ENCODE results near the gene EXTL2. TPM values are rescaled to one million over a fixed set of nuclear protein-coding genes. Genes with fewer than 3 reads are reported as not detected.

Gene EXTL2
- total RNA-seq, 1 experiment from 2014 or later, result 21.1 TPM

- BruUV-seq (replicated peaks), result no TSS peak
- ChIA-PET RAD21 (ENCODE audit: low non-redundant PET in 1 of 2, low total read pairs in 2 of 2, uncharacterized antibody in 2 of 2, unreplicated experiment in 2 of 2) (no interaction called here), CTCF (no interaction called here), POLR2A (no interaction called here)
- no peaks in the 10 kb centered on the region for H3K36me3 ChIP-seq (ENCODE audit: control insufficient read depth in 1 of 2, insufficient read depth in 2 of 2, low read length in 2 of 2)
- H4K20me1 ChIP-seq (ENCODE audit: insufficient read depth), result no peaks in the 10 kb centered on the region
- ATAC-seq, result no peak
- H3K79me2 ChIP-seq (ENCODE audit: insufficient read depth, low read length), result no peaks in the 10 kb centered on the region
- no peaks in the 10 kb centered on the region for H3K27me3 ChIP-seq (ENCODE audit: insufficient read depth, low read length)
- DNase-seq (ENCODE audit: low read depth, low spot score), result no peak
- H3K9me3 ChIP-seq (ENCODE audit: control insufficient read depth in 1 of 2, insufficient read depth in 1 of 2, low read depth in 1 of 2, low read length in 2 of 2), result no peaks in the 10 kb centered on the region
- H3K27ac ChIP-seq (ENCODE audit: low read depth, low read length), result no peak overlapping the region
- intact Hi-C loops (cut with micrococcal nuclease), result no loop called here
- H3K9ac ChIP-seq (ENCODE audit: low read length), result no peak overlapping the region
- H2AFZ ChIP-seq (ENCODE audit: low read depth, low read length, poor library complexity, severe bottlenecking), result no peak overlapping the region
- H3K9me2 ChIP-seq (ENCODE audit: insufficient read depth), result no peaks in the 10 kb centered on the region
- H3K4me1 ChIP-seq (ENCODE audit: control insufficient read depth in 1 of 2, insufficient read depth in 2 of 2, low read length in 2 of 2), result no peaks in the 10 kb centered on the region
- no peak overlapping the region for H3K4me2 ChIP-seq (ENCODE audit: low read length)
- TF ChIP-seq ZBTB33 (IDR thresholded peaks at IDR 0.05; ENCODE audit: extremely low read depth, insufficient replicate concordance, low read length) (no peak), SIN3A (IDR thresholded peaks at IDR 0.05; ENCODE audit: low read depth) (no peak), SP1 (IDR thresholded peaks at IDR 0.05; ENCODE audit: low read depth) (no peak), SRF (IDR thresholded peaks at IDR 0.05; ENCODE audit: low read depth) (no peak), REST (IDR thresholded peaks at IDR 0.05; ENCODE audit: low read depth) (no peak), ZFX (IDR thresholded peaks at IDR 0.05) (no peak), CBX3 (IDR thresholded peaks at IDR 0.05; ENCODE audit: low read depth) (no peak), MAX (IDR thresholded peaks at IDR 0.05) (no peak), YY1 (IDR thresholded peaks at IDR 0.05; ENCODE audit: extremely low read depth, insufficient replicate concordance, low read depth, low read length) (no peak), EGR1 (IDR thresholded peaks at IDR 0.05; ENCODE audit: low read depth) (no peak), EZH2phosphoT487 (IDR thresholded peaks at IDR 0.05; ENCODE audit: borderline replicate concordance) (no peak), CTCF (IDR thresholded peaks at IDR 0.05 in 2 of 3, conservative IDR thresholded peaks at IDR 0.05 in 1 of 3; ENCODE audit: borderline replicate concordance in 1 of 3, insufficient read depth in 1 of 3, low read depth in 2 of 3, low read length in 2 of 3) (no peak)
- no peak overlapping the region for H3K4me3 ChIP-seq (replicated peaks in 1 of 2; ENCODE audit: low read depth in 1 of 2, low read length in 2 of 2)
These were observed 20.2 kb downstream of the EXTL2 start for GRCh38 chr1:100874433-100874832.
